A549 (cell line): ENCODE results near the gene SUMO3.

Experiments
- CHD2 ChIP-seq: fragments of 150-350 bp; IDR thresholded peaks from 2 replicates; pipeline ENCODE4 v1.6.1; 2014; ENCODE audit warnings: low read length; ENCODE audit not compliant: partially characterized antibody
- CTCF ChIP-seq: fragments of >200 bp; sonication (Bioruptor Twin); formaldehyde crosslinking; IDR thresholded peaks from 3 replicates; pipeline ENCODE4 v1.5.1; 2016
- PBX3 ChIP-seq: IDR thresholded peaks from 2 replicates; pipeline ENCODE4 v1.6.1; 2012
- PHF8 ChIP-seq: fragments of 200-600 bp; sonication (generic); IDR thresholded peaks from 2 replicates; pipeline ENCODE4 v1.6.1; 2016; ENCODE audit warnings: low read depth, mild to moderate bottlenecking, antibody characterized with exemption, moderate library complexity, borderline replicate concordance
- POLR2A ChIP-seq: IDR thresholded peaks from 2 replicates; pipeline ENCODE4 v1.6.1; 2012; ENCODE audit warnings: mild to moderate bottlenecking, low read length
- USF2 ChIP-seq: fragments of 450-650 bp; IDR thresholded peaks from 2 replicates; pipeline ENCODE4 v1.6.1; 2014; ENCODE audit warnings: antibody characterized with exemption

GRCh38 chr21:44854664-44855446, 37.0 kb upstream of the SUMO3 start:
- TF ChIP-seq CTCF, result no peak
- TF ChIP-seq USF2, result no peak
- no peak for TF ChIP-seq POLR2A
- no peak for TF ChIP-seq PBX3
- TF ChIP-seq PHF8, result no peak
- TF ChIP-seq CHD2, result no peak
